SH-SY5Y (cell line): ENCODE results near the gene CLSTN2.

ENCODE experiments used
- GATA2 ChIP-seq: IDR thresholded peaks from 2 replicates; pipeline ENCODE4 v1.6.1; 2011; ENCODE audit warnings: mild to moderate bottlenecking, low read depth, low read length
- GATA3 ChIP-seq: IDR thresholded peaks from 2 replicates; pipeline ENCODE4 v1.6.1; 2011; ENCODE audit warnings: low read depth, mild to moderate bottlenecking, low read length, moderate library complexity

- TF ChIP-seq GATA2 (no peak), GATA3 (no peak)
These were observed 232.8 kb downstream of the CLSTN2 start for GRCh38 chr3:140167600-140168281.
